Brain microvascular endothelial cell (primary cell): ENCODE measurements around the gene VAV1.

ENCODE experiments used
- DNase-seq: peaks from one replicate; pipeline ENCODE4 v3.0.0-alpha.2; 2020
- H3K27ac ChIP-seq: fragments of 250-450 bp; sonication (Bioruptor Pico); 2 replicates; pipeline ENCODE4 v1.5.1; 2020; ENCODE audit warnings: mild to moderate bottlenecking, moderate library complexity
- H3K27me3 ChIP-seq: fragments of 250-450 bp; sonication (Bioruptor Pico); replicated peaks from 2 replicates; pipeline ENCODE4 v1.5.1; 2020; ENCODE audit warnings: mild to moderate bottlenecking
- H3K36me3 ChIP-seq: fragments of 250-450 bp; sonication (Bioruptor Pico); replicated peaks from 2 replicates; pipeline ENCODE4 v1.5.1; 2020; ENCODE audit warnings: mild to moderate bottlenecking
- H3K4me3 ChIP-seq: 2 replicates; pipeline ENCODE4 v1.5.1; 2011; ENCODE audit warnings: low read depth, mild to moderate bottlenecking, control low read depth, low read length, moderate library complexity
- in situ Hi-C: cut with HindIII; loops from 2 replicates; pipeline ENCODE4 v1.10.0; 2017; ENCODE audit warnings: low sequenced_read_pairs, low pct_ligation_motif_present
- TF ChIP-seq, protein P1 (sequence below): IDR thresholded peaks from 2 replicates; pipeline ENCODE4 v1.5.1; 2011; ENCODE audit warnings: low read depth, mild to moderate bottlenecking, moderate library complexity, low read length, control low read depth, inconsistent platforms; ENCODE audit errors: missing control alignments

The VAV1 gene

DNA sequence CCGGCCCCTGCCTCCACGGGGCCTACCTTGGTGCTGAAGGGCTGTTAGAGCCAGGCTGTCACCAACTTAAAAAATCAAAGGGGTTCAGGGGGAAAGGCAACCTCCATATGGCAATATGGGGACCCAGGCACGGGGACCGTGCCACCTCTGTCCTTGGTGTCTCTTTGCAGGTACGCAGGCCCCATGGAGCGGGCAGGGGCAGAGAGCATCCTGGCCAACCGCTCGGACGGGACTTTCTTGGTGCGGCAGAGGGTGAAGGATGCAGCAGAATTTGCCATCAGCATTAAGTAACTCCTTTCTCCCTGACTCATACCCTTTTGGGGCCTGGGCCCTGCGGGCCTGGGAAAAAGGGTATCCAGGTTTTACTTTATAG, 75.3 kb downstream of the VAV1 start:
- H3K27ac ChIP-seq: no peak overlapping the region
- no peak for DNase-seq
- TF ChIP-seq, protein P1, sequence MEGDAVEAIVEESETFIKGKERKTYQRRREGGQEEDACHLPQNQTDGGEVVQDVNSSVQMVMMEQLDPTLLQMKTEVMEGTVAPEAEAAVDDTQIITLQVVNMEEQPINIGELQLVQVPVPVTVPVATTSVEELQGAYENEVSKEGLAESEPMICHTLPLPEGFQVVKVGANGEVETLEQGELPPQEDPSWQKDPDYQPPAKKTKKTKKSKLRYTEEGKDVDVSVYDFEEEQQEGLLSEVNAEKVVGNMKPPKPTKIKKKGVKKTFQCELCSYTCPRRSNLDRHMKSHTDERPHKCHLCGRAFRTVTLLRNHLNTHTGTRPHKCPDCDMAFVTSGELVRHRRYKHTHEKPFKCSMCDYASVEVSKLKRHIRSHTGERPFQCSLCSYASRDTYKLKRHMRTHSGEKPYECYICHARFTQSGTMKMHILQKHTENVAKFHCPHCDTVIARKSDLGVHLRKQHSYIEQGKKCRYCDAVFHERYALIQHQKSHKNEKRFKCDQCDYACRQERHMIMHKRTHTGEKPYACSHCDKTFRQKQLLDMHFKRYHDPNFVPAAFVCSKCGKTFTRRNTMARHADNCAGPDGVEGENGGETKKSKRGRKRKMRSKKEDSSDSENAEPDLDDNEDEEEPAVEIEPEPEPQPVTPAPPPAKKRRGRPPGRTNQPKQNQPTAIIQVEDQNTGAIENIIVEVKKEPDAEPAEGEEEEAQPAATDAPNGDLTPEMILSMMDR: no peak
- in situ Hi-C loops: no loop called here
- H3K4me3 ChIP-seq: no peak overlapping the region
- H3K27me3 ChIP-seq: no peaks in the 10 kb centered on the region
- H3K36me3 ChIP-seq: no peaks in the 10 kb centered on the region

DNA sequence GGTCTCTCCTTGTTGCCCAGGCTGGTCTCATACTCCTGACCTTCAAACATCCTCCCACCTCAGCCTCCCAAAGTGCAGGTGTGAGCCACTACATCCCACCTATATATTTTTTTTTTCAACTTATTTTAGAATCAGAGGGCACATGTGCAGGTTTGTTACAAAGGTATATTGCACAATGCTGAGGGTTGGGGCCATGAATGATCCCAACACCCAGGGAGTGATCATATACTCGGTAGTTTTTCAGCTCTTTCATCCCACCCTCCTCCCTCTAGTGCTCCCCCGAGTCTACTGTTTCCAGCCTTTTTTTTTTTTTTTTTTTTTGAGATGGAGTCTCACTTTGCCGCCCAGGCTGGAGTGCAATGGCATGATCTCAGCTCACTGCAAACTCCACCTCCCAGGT, 76.5 kb downstream of the VAV1 start:
- H3K27ac ChIP-seq: no peak overlapping the region
- in situ Hi-C loops: no loop called here
- no peaks in the 10 kb centered on the region for H3K36me3 ChIP-seq

DNA sequence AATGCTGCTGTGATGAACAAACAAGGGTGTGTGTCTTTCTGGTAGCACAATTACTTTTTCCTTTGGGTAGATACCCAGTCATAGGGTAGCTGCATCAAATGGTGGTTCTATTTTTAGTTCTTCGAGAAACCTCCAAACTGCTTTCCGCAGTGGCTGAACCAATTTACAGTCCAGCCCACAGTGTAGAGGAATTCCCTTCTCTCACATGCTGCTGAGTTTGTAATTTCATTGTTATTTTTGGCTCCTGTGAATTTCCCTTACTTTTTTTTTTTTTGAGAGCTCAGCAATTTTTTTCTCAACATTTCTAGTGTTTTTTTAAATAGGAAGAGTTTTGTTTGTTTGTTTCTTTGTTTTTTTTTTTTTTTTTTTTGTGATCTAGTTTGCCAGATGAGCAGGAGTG, 77.4 kb downstream of the VAV1 start:
- Histone ChIP-seq H3K27me3 (no peaks in the 10 kb centered on the region), H3K27ac (no peak overlapping the region), H3K36me3 (no peaks in the 10 kb centered on the region), H3K4me3 (no peak overlapping the region)
- TF ChIP-seq, protein P1: no peak
- in situ Hi-C loops: no loop called here
- DNase-seq: no peak

More for the DNA sequence above, 76.5 kb downstream of the VAV1 start:
- no peaks in the 10 kb centered on the region for H3K27me3 ChIP-seq
- H3K4me3 ChIP-seq: no peak overlapping the region
- TF ChIP-seq, protein P1: no peak
- DNase-seq: no peak

GRCh38 chr19:6851359-6851758, 78.9 kb downstream of the VAV1 start:
- no peak for DNase-seq
- no peaks in the 10 kb centered on the region for H3K36me3 ChIP-seq
- TF ChIP-seq, protein P1: no peak
- no peaks in the 10 kb centered on the region for H3K27me3 ChIP-seq
- H3K4me3 ChIP-seq: no peak overlapping the region
- no peak overlapping the region for H3K27ac ChIP-seq
- in situ Hi-C loops: no loop called here

DNA sequence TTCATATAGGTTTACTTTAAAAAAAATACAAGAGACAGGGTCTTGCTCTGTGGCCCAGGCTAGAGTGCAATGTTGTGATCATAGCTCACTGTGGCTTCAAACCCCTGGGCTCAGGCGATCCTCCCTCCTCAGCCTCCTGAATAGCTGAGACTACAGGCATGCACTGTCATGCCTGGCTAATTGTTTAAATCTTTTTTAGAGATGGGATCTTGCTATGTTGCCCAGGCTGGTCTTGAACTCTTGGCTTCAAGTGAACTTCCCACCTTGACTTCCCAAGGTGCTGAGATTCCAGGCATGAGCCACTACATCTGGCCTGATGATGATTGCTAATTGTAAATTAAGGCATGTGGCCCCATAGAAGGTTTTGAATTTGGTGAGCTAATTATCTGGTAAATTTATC, 79.5 kb downstream of the VAV1 start:
- TF ChIP-seq, protein P1: no peak
- Histone ChIP-seq H3K4me3 (no peak overlapping the region), H3K36me3 (no peaks in the 10 kb centered on the region), H3K27me3 (no peaks in the 10 kb centered on the region), H3K27ac (no peak overlapping the region)
- DNase-seq: no peak
- in situ Hi-C loops: no loop called here

DNA sequence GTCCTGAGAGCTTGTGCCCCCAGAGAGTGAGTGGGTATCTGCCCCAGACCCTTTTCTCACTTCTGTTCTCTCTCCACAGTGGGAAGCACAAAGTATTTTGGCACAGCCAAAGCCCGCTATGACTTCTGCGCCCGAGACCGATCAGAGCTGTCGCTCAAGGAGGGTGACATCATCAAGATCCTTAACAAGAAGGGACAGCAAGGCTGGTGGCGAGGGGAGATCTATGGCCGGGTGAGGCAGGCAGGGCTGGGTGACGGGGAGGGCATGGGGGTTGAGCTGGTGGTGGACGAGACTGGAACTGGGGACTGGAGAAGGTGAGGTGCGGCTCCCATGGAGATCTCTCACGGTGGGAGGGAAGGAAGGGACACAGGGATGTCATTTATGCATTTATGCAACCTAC, 81.4 kb downstream of the VAV1 start:
- Histone ChIP-seq H3K27ac (no peak overlapping the region), H3K27me3 (no peaks in the 10 kb centered on the region), H3K36me3 (no peaks in the 10 kb centered on the region), H3K4me3 (no peak overlapping the region)
- no peak for DNase-seq
- in situ Hi-C loops: no loop called here
- TF ChIP-seq, protein P1: no peak
